Fibroblast of villous mesenchyme (primary cell): Measurements from ENCODE around the gene DLGAP4. TPM values are rescaled to one million over a fixed set of nuclear protein-coding genes. Genes with fewer than 3 reads are reported as not detected.

Source experiments
- DNase-seq: peaks from one replicate; pipeline ENCODE4 v3.0.0-alpha.2; 2010; ENCODE audit warnings: low read depth
- H3K4me3 ChIP-seq: 2 replicates; pipeline ENCODE4 v1.5.1; 2011; ENCODE audit warnings: low read depth, mild to moderate bottlenecking, low read length
- CTCF ChIP-seq: IDR thresholded peaks from 2 replicates; pipeline ENCODE4 v1.5.1; 2012; ENCODE audit warnings: low read depth, mild to moderate bottlenecking, low read length; ENCODE audit not compliant: insufficient read depth
- total RNA-seq: library from RNA; depleted of rRNA; stranded (reverse); fragments of >200 nt; gene quantifications from 2 replicates; pipeline ENCODE4 v1.2.3, GENCODE V29; 2012

Gene DLGAP4
- total RNA-seq, 1 donor, result 15.5 TPM

DNA sequence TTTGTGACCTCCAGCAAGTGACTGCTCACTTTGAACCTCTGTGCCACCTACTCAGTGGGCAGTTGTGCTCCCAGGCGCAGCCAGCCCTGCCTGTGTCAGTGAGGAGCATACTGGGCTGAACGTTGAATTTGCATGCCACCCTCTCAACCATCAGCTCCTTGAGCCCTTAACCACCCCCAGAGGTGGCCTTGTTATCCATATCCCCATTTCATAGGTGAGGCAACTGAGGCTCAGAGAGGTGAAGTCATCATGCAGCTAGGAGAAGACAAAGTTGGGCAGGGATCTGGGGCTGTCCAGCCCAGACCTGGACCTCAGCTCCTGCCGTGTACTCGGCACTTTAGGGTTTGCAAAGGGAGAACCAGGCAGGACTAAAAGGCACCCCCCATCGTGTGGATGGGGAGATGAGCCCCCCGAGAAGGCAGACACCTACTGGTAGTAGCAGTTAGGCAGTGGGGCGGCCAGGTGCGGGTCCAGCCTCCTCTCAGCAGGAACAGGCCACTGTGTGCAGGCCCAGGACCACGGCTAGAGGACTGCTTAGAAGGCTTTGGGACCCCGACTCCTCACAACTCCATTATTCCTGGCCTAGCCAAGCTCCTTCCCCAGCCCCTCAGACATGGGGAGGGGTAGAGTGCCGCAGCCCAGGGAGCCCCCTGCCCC, 134.4 kb downstream of the DLGAP4 start:
- no peak for DNase-seq
- H3K4me3 ChIP-seq, result no peak overlapping the region
- TF ChIP-seq CTCF, result no peak

GRCh38 chr20:36441027-36441414, 134.9 kb downstream of the DLGAP4 start:
- DNase-seq, result no peak
- H3K4me3 ChIP-seq, result no peak overlapping the region
- no peak for TF ChIP-seq CTCF

DNA sequence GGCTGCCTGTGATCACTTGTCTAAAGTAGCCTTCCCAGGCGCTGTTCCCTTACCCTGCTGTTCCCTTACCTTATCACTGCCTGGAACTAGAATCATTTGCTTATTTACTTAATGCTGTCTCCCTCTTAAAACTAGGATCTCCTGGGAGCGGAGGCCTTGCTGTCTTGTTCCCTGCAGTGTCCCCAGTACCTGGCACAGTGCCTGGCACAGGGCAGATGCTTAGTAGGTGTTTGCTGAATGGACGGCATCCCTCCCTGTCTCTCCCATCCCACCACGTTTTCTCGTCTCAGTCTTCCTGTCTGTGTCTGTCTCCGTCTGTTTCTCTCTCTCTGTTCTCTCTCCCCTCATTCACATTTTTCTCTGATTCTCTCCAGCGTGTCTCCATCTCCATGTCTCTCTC, 135.3 kb downstream of the DLGAP4 start:
- TF ChIP-seq CTCF, result no peak
- H3K4me3 ChIP-seq, result no peak overlapping the region
- DNase-seq, result no peak

DNA sequence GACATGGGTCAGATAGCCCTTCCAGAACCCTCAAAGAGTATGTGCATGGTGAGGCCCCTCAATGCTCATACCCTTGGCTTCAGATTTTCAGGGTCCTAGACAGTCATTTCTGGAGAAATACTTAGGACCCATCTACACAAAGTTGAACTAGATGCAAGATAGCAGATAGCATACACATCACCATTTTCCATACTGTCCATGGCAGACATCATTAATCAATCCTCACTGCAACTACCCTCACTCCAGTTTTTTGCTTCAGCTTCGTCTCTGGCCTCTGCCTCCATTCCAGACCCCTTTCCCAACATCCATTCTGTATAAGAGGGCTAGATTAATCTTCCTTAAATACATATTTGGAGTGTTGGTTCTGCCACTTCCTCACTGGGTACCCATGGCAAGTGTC, 139.7 kb downstream of the DLGAP4 start:
- no peak overlapping the region for H3K4me3 ChIP-seq
- no peak for DNase-seq
- no peak for TF ChIP-seq CTCF

DNA sequence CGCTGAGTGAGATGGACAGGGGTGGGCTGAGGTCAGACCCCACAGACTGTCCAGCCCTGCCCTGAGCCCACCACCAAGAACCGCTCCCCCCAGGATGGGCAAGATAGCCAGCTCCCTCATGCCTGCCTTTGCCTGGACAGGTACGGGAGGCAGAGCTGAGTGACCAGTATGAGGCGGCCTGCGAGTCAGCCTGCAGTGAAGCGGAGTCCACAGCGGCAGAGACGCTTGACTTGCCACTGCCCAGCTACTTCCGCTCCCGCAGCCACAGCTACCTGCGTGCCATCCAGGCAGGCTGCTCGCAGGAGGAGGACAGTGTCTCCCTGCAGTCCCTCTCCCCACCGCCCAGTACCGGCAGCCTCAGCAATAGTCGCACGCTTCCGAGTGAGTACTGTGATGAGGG, 140.4 kb downstream of the DLGAP4 start:
- no peak overlapping the region for H3K4me3 ChIP-seq
- no peak for TF ChIP-seq CTCF
- no peak for DNase-seq

DNA sequence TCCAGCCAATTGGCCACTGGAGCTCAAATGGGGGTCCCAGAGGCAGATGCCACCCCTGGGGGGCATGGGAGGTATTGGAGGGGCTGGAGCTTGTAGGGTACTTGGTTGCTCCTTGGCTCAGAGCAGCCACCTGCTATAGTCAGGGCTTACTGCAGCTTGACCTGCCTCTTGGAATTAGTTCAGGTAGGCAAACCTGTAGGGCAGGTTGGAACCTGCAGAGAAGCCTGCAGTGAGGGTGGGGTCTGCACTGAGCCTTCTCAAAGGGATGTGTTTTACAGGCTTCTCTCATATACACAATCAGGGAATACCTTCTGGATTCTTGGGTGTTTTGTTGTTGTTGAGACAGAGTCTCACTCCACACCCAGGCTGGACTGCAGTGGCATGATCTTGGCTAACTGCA, 141.0 kb downstream of the DLGAP4 start:
- no peak for TF ChIP-seq CTCF
- no peak overlapping the region for H3K4me3 ChIP-seq
- no peak for DNase-seq

GRCh38 chr20:36449663-36450062, 143.5 kb downstream of the DLGAP4 start:
- H3K4me3 ChIP-seq, result no peak overlapping the region
- no peak for TF ChIP-seq CTCF
- DNase-seq, result no peak
